ENCODE results near the gene KITLG. TPM values are rescaled to one million over a fixed set of nuclear protein-coding genes. Genes with fewer than 3 reads are reported as not detected.

Gene KITLG
- total and polyA plus RNA-seq, 4 donors: 0.39 to 3.0 (median 0.86) TPM

GRCh38 chr12:88600272-88600671 lies 20.0 kb upstream of the KITLG start:
- TF ChIP-seq YY1 (IDR thresholded peaks at IDR 0.05) (no peak), MAX (IDR thresholded peaks at IDR 0.05) (no peak), RAD21 (IDR thresholded peaks at IDR 0.05) (no peak), TAF1 (conservative IDR thresholded peaks at IDR 0.05) (no peak), CTCF (IDR thresholded peaks at IDR 0.05; ENCODE audit: low read depth, low read length, missing input control) (no peak), ATF3 (IDR thresholded peaks at IDR 0.05) (no peak), JUND (IDR thresholded peaks at IDR 0.05) (no peak), REST (IDR thresholded peaks at IDR 0.05) (no peak)
- no peaks in the 10 kb centered on the region for H3K27me3 ChIP-seq (ENCODE audit: control insufficient read depth in 4 of 4, insufficient read depth in 4 of 4, low read length in 3 of 4)
- DNase-seq (ENCODE audit: low spot score): no peak
- no peak overlapping the region for H3K9ac ChIP-seq (ENCODE audit: low read depth in 1 of 2, low read length in 2 of 2)
- no peaks in the 10 kb centered on the region for H3K9me3 ChIP-seq (ENCODE audit: control insufficient read depth in 4 of 4, low read length in 3 of 4)
- peaks cover 0 to 4% (median 0%) of the 10 kb centered on the region in 4 donors for H3K4me1 ChIP-seq (ENCODE audit: control insufficient read depth in 4 of 4, insufficient read depth in 4 of 4, low read length in 3 of 4)
- no peak overlapping the region for H3K4me3 ChIP-seq (ENCODE audit: low read depth in 1 of 3, low read length in 3 of 3)
- no peak overlapping the region for H3K27ac ChIP-seq (ENCODE audit: low read depth in 1 of 2, low read length in 2 of 2)
- 88% methylated on average over 4 of the region's 4 CpGs for WGBS
- H3K36me3 ChIP-seq (ENCODE audit: control insufficient read depth in 4 of 4, insufficient read depth in 3 of 4, low read depth in 1 of 4, low read length in 3 of 4): no peaks in the 10 kb centered on the region

GRCh38 chr12:88597365-88597764 lies 17.1 kb upstream of the KITLG start:
- Histone ChIP-seq H3K9me3 (ENCODE audit: control insufficient read depth in 4 of 4, low read length in 3 of 4) (no peaks in the 10 kb centered on the region), H3K4me1 (ENCODE audit: control insufficient read depth in 4 of 4, insufficient read depth in 4 of 4, low read length in 3 of 4) (peaks cover 0 to 4% (median 0%) of the 10 kb centered on the region in 4 donors), H3K27ac (ENCODE audit: low read depth in 1 of 2, low read length in 2 of 2) (no peak overlapping the region), H3K4me3 (ENCODE audit: low read depth in 1 of 3, low read length in 3 of 3) (no peak overlapping the region), H3K36me3 (ENCODE audit: control insufficient read depth in 4 of 4, insufficient read depth in 3 of 4, low read depth in 1 of 4, low read length in 3 of 4) (no peaks in the 10 kb centered on the region), H3K27me3 (ENCODE audit: control insufficient read depth in 4 of 4, insufficient read depth in 4 of 4, low read length in 3 of 4) (no peaks in the 10 kb centered on the region), H3K9ac (ENCODE audit: low read depth in 1 of 2, low read length in 2 of 2) (no peak overlapping the region)
- TF ChIP-seq NR2F2 (IDR thresholded peaks at IDR 0.05) (no peak), CTCF (IDR thresholded peaks at IDR 0.05; ENCODE audit: low read depth, low read length, missing input control) (no peak), SP1 (IDR thresholded peaks at IDR 0.05) (no peak), RAD21 (IDR thresholded peaks at IDR 0.05) (no peak), RXRA (IDR thresholded peaks at IDR 0.05) (no peak)
- DNase-seq (ENCODE audit: low spot score): no peak
